GM23338 (cell line): ENCODE data around the gene DNAH8. TPM values are rescaled to one million over a fixed set of nuclear protein-coding genes. Genes with fewer than 3 reads are reported as not detected.
A peak's percentile ranks its signal among the peaks of the same experiment; 100 is the strongest.

Source experiments
- ATAC-seq: fragments of 200-7000 bp; cut with Tn5 transposase; 3 replicates; pipeline ENCODE4 v1.9.1; 2020
- DNase-seq: peaks from one replicate; pipeline ENCODE4 v3.0.0-alpha.2; 2015; ENCODE audit warnings: low spot score
- H2AFZ ChIP-seq: fragments of 200-600 bp; sonication (generic); 2 replicates; pipeline ENCODE4 v1.8.0; 2016; ENCODE audit warnings: antibody characterized with exemption, mild to moderate bottlenecking, moderate library complexity
- H3F3A ChIP-seq: fragments of 200-600 bp; sonication (generic); replicated peaks from 2 replicates; pipeline ENCODE4 v1.8.0; 2017; ENCODE audit warnings: antibody characterized with exemption, mixed run types, low read depth
- H3K27ac ChIP-seq: fragments of 200-600 bp; sonication (generic); 2 replicates; pipeline ENCODE4 v1.6.1; 2016; ENCODE audit warnings: low read depth
- H3K27me3 ChIP-seq: fragments of 200-600 bp; sonication (generic); 2 replicates; pipeline ENCODE4 v1.8.0; 2016; ENCODE audit warnings: mild to moderate bottlenecking, mixed run types, moderate library complexity; ENCODE audit not compliant: insufficient read depth
- H3K36me3 ChIP-seq: fragments of 200-600 bp; sonication (generic); 2 replicates; pipeline ENCODE4 v1.8.0; 2016; ENCODE audit warnings: mild to moderate bottlenecking; ENCODE audit not compliant: insufficient read depth
- H3K4me1 ChIP-seq: fragments of 200-600 bp; sonication (generic); 2 replicates; pipeline ENCODE4 v1.8.0; 2016; ENCODE audit warnings: mild to moderate bottlenecking, moderate library complexity; ENCODE audit not compliant: insufficient read depth
- H3K4me2 ChIP-seq: fragments of 200-600 bp; sonication (generic); 2 replicates; pipeline ENCODE4 v1.7.1; 2017; ENCODE audit warnings: mixed run types
- H3K4me3 ChIP-seq: fragments of 200-600 bp; sonication (generic); 2 replicates; pipeline ENCODE4 v1.6.1; 2016; ENCODE audit warnings: mixed run types
- H3K79me2 ChIP-seq: fragments of 200-600 bp; sonication (generic); replicated peaks from 2 replicates; pipeline ENCODE4 v1.8.0; 2017; ENCODE audit warnings: mild to moderate bottlenecking; ENCODE audit not compliant: insufficient read depth
- H3K9me2 ChIP-seq: fragments of 200-600 bp; sonication (generic); 2 replicates; pipeline ENCODE4 v1.8.0; 2017; ENCODE audit not compliant: insufficient read depth
- H4K20me1 ChIP-seq: fragments of 200-600 bp; sonication (generic); replicated peaks from 2 replicates; pipeline ENCODE4 v1.8.0; 2017; ENCODE audit warnings: mild to moderate bottlenecking; ENCODE audit not compliant: insufficient read depth
- H3K27ac Mint-ChIP-seq: 2 replicates; pipeline ENCODE4 v1.8.0; 2020; ENCODE audit warnings: inconsistent platforms, mild to moderate bottlenecking, moderate library complexity, mixed read lengths
- H3K27me3 Mint-ChIP-seq: 3 replicates; pipeline ENCODE4 v1.8.0; 2022; ENCODE audit warnings: low read depth, mild to moderate bottlenecking, moderate library complexity, mixed read lengths, inconsistent platforms; ENCODE audit not compliant: insufficient read depth, poor library complexity
- H3K36me3 Mint-ChIP-seq: 3 replicates; pipeline ENCODE4 v1.8.0; 2021; ENCODE audit warnings: low read depth, mild to moderate bottlenecking, inconsistent platforms, moderate library complexity, mixed read lengths
- H3K4me1 Mint-ChIP-seq: 3 replicates; pipeline ENCODE4 v1.8.0; 2020; ENCODE audit warnings: mild to moderate bottlenecking, inconsistent platforms, mixed read lengths
- H3K4me3 Mint-ChIP-seq: 3 replicates; pipeline ENCODE4 v1.8.0; 2021; ENCODE audit warnings: moderate library complexity, mild to moderate bottlenecking, inconsistent platforms, mixed read lengths
- H3K9me3 Mint-ChIP-seq: 3 replicates; pipeline ENCODE4 v1.8.0; 2020; ENCODE audit warnings: moderate library complexity, mild to moderate bottlenecking, inconsistent platforms, mixed read lengths
- CTCF ChIP-seq, 2 experiments: fragments of 200-600 bp in 1 of 2; sonication (generic) in 1 of 2; conservative IDR thresholded peaks; 2 replicates each; pipeline versions ENCODE4 v1.5.1 to v1.6.1; 2016 to 2017; ENCODE audit warnings: antibody characterized with exemption in 2 of 2, low read depth in 2 of 2, mild to moderate bottlenecking in 2 of 2, moderate library complexity in 1 of 2
- ETS1 ChIP-seq: IDR thresholded peaks from 2 replicates; pipeline ENCODE4 v1.6.1; 2016; ENCODE audit warnings: antibody characterized with exemption
- EZH2 ChIP-seq: fragments of 200-600 bp; sonication (generic); IDR thresholded peaks from one replicate; pipeline ENCODE4 v1.8.0; 2017; ENCODE audit warnings: antibody characterized with exemption, mild to moderate bottlenecking, low read depth; ENCODE audit not compliant: unreplicated experiment
- JUNB ChIP-seq: IDR thresholded peaks from one replicate; pipeline ENCODE4 v1.6.1; 2016; ENCODE audit warnings: antibody characterized with exemption; ENCODE audit not compliant: unreplicated experiment
- NANOG ChIP-seq: IDR thresholded peaks from 2 replicates; pipeline ENCODE4 v1.6.1; 2016; ENCODE audit warnings: antibody characterized with exemption, borderline replicate concordance
- POLR2AphosphoS5 ChIP-seq: IDR thresholded peaks from 2 replicates; pipeline ENCODE4 v1.6.1; 2016; ENCODE audit warnings: antibody characterized with exemption, low read depth
- REST ChIP-seq: IDR thresholded peaks from one replicate; pipeline ENCODE4 v1.6.1; 2018; ENCODE audit warnings: antibody characterized with exemption; ENCODE audit not compliant: unreplicated experiment
- STAT1 ChIP-seq: IDR thresholded peaks from one replicate; pipeline ENCODE4 v1.6.1; 2016; ENCODE audit warnings: antibody characterized with exemption; ENCODE audit not compliant: unreplicated experiment
- ZNF114 ChIP-seq: fragments of 250-450 bp; sonication (Bioruptor Pico); IDR thresholded peaks from 2 replicates; pipeline ENCODE4 v1.5.0; 2020; ENCODE audit warnings: mild to moderate bottlenecking, moderate library complexity
- polyA plus RNA-seq: library from polyadenylated mRNA; unstranded; fragments of >200 nt; fragmentation: Nextera tagmentation; extraction: Ambion mirVana; gene quantifications from 2 replicates; pipeline ENCODE4 v1.2.1, GENCODE V29; 2016
- total RNA-seq: library from RNA; depleted of rRNA; stranded (reverse); fragments of >200 nt; shearing (Covaris generic); gene quantifications from 2 replicates; pipeline ENCODE4 v1.2.3, GENCODE V29; 2014

DNAH8 gene
- total and polyA plus RNA-seq, 2 experiments from 2014 or later: 0.02 TPM; not detected in 1

- H3K9me3 Mint-ChIP-seq: no peaks in the 10 kb centered on the region
- Histone ChIP-seq H3K27ac (no peak overlapping the region), H3K79me2 (no peaks in the 10 kb centered on the region), H3K9me2 (no peaks in the 10 kb centered on the region), H3K4me2 (no peak overlapping the region), H3F3A (no peaks in the 10 kb centered on the region), H4K20me1 (no peaks in the 10 kb centered on the region), H3K36me3 (no peaks in the 10 kb centered on the region), H3K27me3 (no peaks in the 10 kb centered on the region), H2AFZ (no peak overlapping the region), H3K4me1 (peaks cover 6% of the 10 kb centered on the region), H3K4me3 (no peak overlapping the region)
- H3K27me3 Mint-ChIP-seq: no peaks in the 10 kb centered on the region
- no peaks in the 10 kb centered on the region for H3K36me3 Mint-ChIP-seq
- TF ChIP-seq NANOG: no peak
- TF ChIP-seq ZNF114 (CRISPR knock-in tag): no peak
- TF ChIP-seq JUNB: no peak
- TF ChIP-seq STAT1: no peak
- ATAC-seq: no peak
- no peak overlapping the region for H3K27ac Mint-ChIP-seq
- H3K4me1 Mint-ChIP-seq: peaks cover 16% of the 10 kb centered on the region
- no peak for DNase-seq
- H3K4me3 Mint-ChIP-seq: no peak overlapping the region
These were observed 311.1 kb downstream of the DNAH8 start for GRCh38 chr6:39026175-39026574.

- no peaks in the 10 kb centered on the region for H3K36me3 ChIP-seq
- H3K4me3 Mint-ChIP-seq: no peak overlapping the region
- peak overlapping the region; percentile 90; the same call in 1 of the 2 replicates for H2AFZ ChIP-seq
- no peak for TF ChIP-seq EZH2
- TF ChIP-seq CTCF (conservative IDR thresholded peaks at IDR 0.05; ENCODE audit: low read depth in 2 of 2): peak; percentile 88 to 89
- H3K27ac Mint-ChIP-seq: no peak overlapping the region
- ATAC-seq (peak; percentile 100), DNase-seq (peak; percentile 80)
- no peaks in the 10 kb centered on the region for H3K9me3 Mint-ChIP-seq
- no peaks in the 10 kb centered on the region for H3K79me2 ChIP-seq
- peaks cover 2% of the 10 kb centered on the region for H3K27me3 Mint-ChIP-seq
- no peak overlapping the region for H3K4me3 ChIP-seq
- no peaks in the 10 kb centered on the region for H4K20me1 ChIP-seq
- H3K4me2 ChIP-seq: no peak overlapping the region
- H3K27me3 ChIP-seq: no peaks in the 10 kb centered on the region
- no peaks in the 10 kb centered on the region for H3F3A ChIP-seq
- no peak overlapping the region for H3K27ac ChIP-seq
- peaks cover 13% of the 10 kb centered on the region for H3K9me2 ChIP-seq
- 0 out of 2 replicates have a peak, but pooled peaks cover 3% of the 10 kb centered on the region for H3K4me1 ChIP-seq
- peaks cover 14% of the 10 kb centered on the region for H3K4me1 Mint-ChIP-seq
- no peaks in the 10 kb centered on the region for H3K36me3 Mint-ChIP-seq
These were observed 314.3 kb downstream of the DNAH8 start for GRCh38 chr6:39029156-39030011.

GRCh38 chr6:39035681-39036080 is 320.6 kb downstream of the DNAH8 start:
- H3K27ac Mint-ChIP-seq: no peak overlapping the region
- peak overlapping the region; percentile 39 for H2AFZ ChIP-seq

More at GRCh38 chr6:39035681-39036080, 320.6 kb downstream of the DNAH8 start:
- peaks cover 6% of the 10 kb centered on the region; the same call in 1 of the 2 replicates for H3K27me3 ChIP-seq
- no peaks in the 10 kb centered on the region for H3K36me3 ChIP-seq
- TF ChIP-seq JUNB: no peak
- TF ChIP-seq POLR2AphosphoS5: no peak
- no peak for TF ChIP-seq REST
- no peak for TF ChIP-seq NANOG
- TF ChIP-seq ETS1: no peak
- no peaks in the 10 kb centered on the region for H3K36me3 Mint-ChIP-seq
- peaks cover 6% of the 10 kb centered on the region; the same call in 2 of the 3 replicates for H3K4me1 Mint-ChIP-seq
- H3K9me2 ChIP-seq: peaks cover 26% of the 10 kb centered on the region
- no peaks in the 10 kb centered on the region for H3K79me2 ChIP-seq
- no peak overlapping the region for H3K4me3 Mint-ChIP-seq
- no peaks in the 10 kb centered on the region for H4K20me1 ChIP-seq
- H3K4me1 ChIP-seq: peaks cover 20% of the 10 kb centered on the region; the same call in 1 of the 2 replicates
- H3K9me3 Mint-ChIP-seq: no peaks in the 10 kb centered on the region
- peaks cover 10% of the 10 kb centered on the region for H3K27me3 Mint-ChIP-seq
- no peak overlapping the region for H3K4me2 ChIP-seq
- no peak overlapping the region for H3K27ac ChIP-seq
- H3K4me3 ChIP-seq: no peak overlapping the region
- DNase-seq (no peak), ATAC-seq (peak; percentile 68)
- no peaks in the 10 kb centered on the region for H3F3A ChIP-seq
